Body of pancreas (tissue), 4 donors: ENCODE measurements around the gene CNTN2.

Source experiments
- CTCF ChIP-seq, 7 experiments: fragments of 450-650 bp in 4 of 7; fragments of 200-600 bp in 3 of 7; sonication (generic) in 3 of 7; IDR thresholded peaks; one replicate each; pipeline ENCODE4 v1.5.1; 2016 to 2019; ENCODE audit warnings: antibody characterized with exemption in 7 of 7
- POLR2A ChIP-seq, 3 donors: fragments of 450-650 bp; IDR thresholded peaks; one replicate each; pipeline ENCODE4 v1.6.1; 2016; ENCODE audit warnings: antibody characterized with exemption in 3 of 3, mild to moderate bottlenecking in 2 of 3

DNA sequence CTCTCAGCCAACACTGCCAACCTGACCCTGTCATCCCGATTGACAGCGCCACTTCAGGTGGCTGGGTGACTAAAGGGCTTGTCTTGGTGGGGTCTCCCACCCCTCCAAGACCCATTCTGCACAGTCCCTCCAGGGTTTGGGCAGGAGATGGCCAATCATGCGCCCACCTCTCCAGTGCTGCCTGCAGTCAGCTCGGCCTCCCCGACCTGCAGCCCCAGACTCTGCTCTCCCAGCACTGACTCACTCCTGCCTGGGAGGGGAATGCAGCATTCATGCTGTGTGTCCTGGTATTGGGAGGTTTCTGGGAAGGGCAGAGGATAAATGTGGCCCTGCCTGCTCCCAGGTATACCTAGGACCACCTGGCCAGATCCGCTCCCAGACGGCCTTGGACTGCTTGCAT is 31.5 kb downstream of the CNTN2 start:
- no peak for TF ChIP-seq POLR2A (IDR thresholded peaks at IDR 0.05)
- TF ChIP-seq CTCF (IDR thresholded peaks at IDR 0.05) = no peak
